MM.1S (cell line): ENCODE results near the gene KRTAP10-4.
"Not testable (repeated sequence)": the region's sequence is repeated elsewhere in the genome, so short reads cannot be mapped to it uniquely, and the experiment has no call there.

Experiments
- CTCF ChIP-seq: fragments of 300-600 bp; sonication (generic); IDR thresholded peaks from 2 replicates; pipeline ENCODE4 v1.5.1; 2016; ENCODE audit warnings: antibody characterized with exemption, low read length, mixed read lengths
- EZH2 ChIP-seq: fragments of 300-600 bp; sonication (generic); optimal IDR thresholded peaks from 2 replicates; pipeline ENCODE3; 2017; ENCODE audit warnings: low read depth, mild to moderate bottlenecking, antibody characterized with exemption, low read length, mixed read lengths

- TF ChIP-seq CTCF, EZH2: not testable (repeated sequence)
Measured at GRCh38 chr21:44558329-44558675, 15.2 kb upstream of the KRTAP10-4 start.
